NCI-H510A treated with DMSO at 0.1 percent for 48 hours (cell line): Measurements from ENCODE around the gene IRF9.
A peak's percentile ranks its signal among the peaks of the same experiment; 100 is the strongest.

Experiments
- DNase-seq: peaks from one replicate; lab custom pipeline; 2025; lab: John Stamatoyannopoulos, UW

Gene IRF9, protein sequence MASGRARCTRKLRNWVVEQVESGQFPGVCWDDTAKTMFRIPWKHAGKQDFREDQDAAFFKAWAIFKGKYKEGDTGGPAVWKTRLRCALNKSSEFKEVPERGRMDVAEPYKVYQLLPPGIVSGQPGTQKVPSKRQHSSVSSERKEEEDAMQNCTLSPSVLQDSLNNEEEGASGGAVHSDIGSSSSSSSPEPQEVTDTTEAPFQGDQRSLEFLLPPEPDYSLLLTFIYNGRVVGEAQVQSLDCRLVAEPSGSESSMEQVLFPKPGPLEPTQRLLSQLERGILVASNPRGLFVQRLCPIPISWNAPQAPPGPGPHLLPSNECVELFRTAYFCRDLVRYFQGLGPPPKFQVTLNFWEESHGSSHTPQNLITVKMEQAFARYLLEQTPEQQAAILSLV

DNA sequence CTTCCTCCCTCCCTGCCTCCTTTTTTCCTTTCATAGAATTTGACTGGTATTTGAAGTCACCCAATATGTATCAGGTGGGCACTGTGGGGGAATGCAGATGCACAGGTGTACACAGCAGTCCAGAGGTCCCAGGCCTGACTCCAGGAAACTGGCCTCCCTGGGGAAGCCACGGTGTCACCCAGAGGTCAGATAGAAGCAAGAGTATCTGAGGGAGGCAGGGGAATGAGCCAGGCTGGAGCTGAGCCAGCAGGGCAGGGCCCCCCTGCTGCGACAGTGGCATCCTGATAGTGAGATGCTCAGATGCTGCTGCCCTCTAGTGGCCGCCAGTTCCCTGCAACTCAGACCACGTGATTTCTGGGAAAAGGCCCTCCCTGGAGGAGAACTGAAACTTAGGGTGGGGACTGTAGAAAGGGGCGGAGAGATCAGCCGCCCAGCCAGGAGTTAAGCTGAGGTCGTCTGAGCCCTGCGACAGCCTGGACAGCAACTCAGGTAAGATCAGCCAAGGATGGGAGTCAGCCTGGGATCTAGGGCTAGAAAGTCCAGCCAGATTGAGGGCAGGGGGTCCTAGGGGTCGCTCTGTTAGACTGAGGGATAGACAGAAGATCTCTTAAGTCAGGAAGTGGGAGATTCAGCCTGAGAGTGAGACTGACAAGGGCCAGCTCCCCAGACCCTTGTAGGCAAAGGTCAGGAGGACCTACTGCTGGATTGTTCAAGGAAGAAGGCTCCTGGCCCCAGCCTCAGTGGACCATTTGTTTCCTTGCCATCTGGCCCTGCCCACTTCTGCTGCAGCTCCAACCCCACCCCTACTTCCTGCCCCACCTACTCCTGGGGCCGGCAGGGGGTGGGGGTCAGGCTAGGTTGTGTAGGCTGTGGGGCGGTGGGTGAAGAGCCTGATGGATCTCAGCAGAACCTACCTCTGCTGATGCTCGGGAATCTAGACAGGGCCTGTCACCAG is at the start of gene IRF9:
Gene IRF9 (plus strand): TSS at position 416 of the 955 bp plus-strand sequence. CDS start 880 bp downstream, outside the sequence.
- DNase-seq: peak; percentile 98

DNA sequence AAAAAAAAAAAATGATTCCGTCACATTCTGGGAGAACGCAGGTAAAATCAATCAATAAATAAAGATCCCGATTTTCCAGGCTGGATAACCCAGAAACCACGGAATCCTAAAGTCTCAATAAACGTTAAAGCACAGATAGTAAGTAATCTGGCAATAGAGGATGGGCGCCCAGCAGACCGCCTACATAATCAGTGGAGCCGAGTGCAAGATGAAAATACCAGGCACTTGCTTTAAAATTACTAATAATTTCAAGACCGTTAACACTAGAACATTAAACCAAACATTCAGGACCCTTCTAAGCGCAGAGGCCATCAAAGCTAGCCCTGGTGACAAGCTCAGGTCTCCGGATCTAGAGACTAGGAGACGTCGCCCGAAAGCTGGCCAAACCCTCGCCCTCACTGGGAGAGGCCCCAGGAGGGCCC is 47.7 kb upstream of the IRF9 start:
- DNase-seq: no peak

GRCh38 chr14:24113801-24114531 is 47.1 kb upstream of the IRF9 start:
- peak; percentile 96 for DNase-seq

- peak; percentile 98 for DNase-seq
Observed at GRCh38 chr14:24114532-24115421, 46.3 kb upstream of the IRF9 start, which contains the start of the genes DCAF11 and NRL. DCAF11 (plus strand) TSS chr14:24114777; CDS start chr14:24115595, 818 bp downstream. NRL (minus strand) TSS chr14:24114949; CDS start chr14:24082848, 32,101 bp downstream.

DNA sequence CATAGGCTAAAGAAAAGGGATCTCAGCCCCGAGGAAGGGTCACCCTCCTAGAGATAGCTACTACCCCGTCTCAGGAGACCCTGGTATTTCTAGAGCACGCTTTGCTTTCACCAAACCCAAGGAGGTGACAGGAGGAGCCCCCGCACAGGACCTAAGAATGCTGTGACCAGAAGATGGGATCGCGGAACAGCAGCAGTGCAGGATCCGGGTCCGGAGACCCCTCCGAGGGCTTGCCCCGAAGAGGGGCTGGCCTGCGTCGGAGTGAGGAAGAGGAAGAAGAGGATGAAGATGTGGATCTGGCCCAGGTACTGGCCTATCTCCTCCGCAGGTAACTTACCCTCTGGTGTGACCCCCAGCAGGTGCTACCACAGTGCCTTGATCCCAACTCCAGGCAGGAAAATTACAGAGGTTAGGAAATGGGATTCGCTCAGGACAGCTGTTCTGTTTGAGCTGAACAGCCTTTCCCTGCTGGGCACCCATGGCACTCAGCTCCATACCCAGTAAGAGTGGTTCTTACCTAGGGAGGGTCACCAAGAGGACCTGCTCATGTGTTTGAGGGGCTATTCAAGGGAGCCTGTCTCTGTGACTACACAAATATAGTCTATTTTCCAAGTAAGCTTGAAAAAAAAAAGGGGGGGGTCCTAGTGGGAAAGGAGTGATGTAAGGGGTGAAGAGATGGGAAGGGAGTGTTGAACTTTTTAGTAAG is 45.5 kb upstream of the IRF9 start:
- no peak for DNase-seq

GRCh38 chr14:24116128-24116814 is 44.8 kb upstream of the IRF9 start:
- DNase-seq: no peak

- no peak for DNase-seq
Observed at GRCh38 chr14:24117179-24117578, 43.9 kb upstream of the IRF9 start.

DNA sequence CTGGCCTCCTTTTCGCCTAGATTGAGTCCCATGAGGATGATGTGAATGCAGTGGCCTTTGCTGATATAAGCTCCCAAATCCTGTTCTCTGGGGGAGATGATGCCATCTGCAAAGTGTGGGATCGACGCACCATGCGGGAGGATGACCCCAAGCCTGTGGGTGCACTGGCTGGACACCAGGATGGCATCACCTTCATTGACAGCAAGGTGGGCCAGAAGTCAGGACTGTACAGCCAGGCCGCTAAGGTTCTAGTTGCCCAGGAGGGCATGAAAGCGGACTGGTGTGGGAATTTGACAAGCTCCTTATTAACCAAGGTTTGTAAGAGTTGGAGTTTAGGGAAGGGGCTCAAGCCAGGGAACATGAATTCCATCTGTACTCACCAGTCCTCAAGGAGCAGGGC is 41.4 kb upstream of the IRF9 start:
- DNase-seq: no peak

DNA sequence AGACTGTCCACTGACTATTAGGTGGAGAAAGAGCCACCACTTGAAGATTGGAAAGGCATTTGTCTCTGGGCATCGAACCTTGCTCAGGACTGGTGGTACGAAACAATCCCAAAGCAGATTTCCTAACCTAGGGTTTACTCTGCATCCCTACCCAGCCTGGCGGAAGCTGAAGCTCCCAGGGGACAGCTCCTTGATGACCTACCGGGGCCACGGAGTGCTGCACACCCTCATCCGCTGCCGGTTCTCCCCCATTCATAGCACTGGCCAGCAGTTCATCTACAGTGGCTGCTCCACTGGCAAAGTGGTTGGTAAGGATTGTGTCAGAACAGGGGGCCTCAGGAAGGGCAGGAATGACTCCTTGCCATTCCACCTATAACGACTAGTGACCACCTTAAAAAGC is 39.9 kb upstream of the IRF9 start:
- DNase-seq: no peak

DNA sequence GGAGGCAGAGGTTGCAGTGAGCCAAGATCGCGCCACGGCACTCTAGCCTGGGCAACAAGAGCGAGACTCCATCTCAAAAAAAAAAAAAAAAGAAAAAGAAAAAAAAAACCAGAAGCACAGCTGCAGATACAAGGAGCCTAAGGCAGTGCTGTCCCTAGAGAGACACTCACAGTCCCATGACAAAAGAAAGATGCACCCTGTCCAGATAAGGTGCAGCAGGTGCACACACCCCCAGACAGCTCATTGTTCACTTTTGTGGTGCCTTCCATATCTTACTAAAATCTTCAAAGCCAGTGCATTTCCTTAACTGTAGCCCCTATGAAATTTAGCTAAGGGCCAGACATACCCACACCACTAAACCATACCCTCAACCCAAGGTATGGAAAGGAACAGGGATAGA is 38.6 kb upstream of the IRF9 start:
- no peak for DNase-seq

- no peak for DNase-seq
Observed at GRCh38 chr14:24122898-24123297, 38.2 kb upstream of the IRF9 start.

DNA sequence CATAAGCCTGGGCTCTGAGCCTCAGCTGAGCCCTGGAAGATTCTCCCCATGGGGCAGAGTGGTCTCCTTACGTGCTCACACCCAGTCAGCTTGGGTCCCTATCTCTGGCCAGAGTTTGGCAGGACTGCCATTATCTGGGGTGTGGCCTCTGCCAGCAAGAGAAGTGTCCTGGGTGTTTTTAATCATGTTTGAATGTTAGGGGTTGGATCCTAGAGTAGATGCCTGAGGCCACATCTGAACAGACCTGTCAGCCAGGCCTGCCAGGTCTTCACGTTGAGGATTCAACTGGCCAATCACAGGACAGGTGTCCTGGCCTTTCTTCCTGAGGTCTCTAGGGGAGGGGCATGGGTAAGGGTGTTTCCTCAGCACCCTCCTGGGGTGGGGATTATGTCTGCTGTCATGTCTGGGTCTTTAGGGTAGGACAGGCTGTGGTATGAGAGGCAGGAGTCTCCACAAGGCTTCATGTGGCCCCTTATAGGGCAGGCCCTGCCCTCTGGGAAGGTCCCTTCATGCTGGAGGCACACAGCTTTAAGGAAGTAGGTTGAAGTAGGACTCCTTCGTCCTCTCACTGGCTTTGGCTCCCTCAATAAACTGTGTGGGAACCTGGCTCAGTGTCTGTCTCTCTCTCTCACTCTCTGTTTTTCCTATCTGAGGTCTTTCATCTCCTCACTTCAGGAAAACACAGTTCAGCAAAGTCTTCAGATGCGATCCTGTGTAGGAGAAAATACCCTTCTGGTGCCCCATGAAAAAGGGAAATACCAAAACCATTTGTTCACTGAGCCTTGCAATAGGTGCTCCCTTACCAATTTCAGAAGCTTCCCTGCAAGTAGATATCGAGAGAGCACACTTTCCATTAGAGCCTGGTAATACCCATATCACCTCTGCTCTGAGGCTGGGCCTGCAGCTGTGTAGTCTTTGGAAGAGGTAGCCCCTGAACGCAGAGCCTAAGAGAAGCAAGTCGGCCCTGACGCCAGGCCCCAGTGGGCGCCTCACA is 37.3 kb upstream of the IRF9 start:
- DNase-seq: no peak

DNA sequence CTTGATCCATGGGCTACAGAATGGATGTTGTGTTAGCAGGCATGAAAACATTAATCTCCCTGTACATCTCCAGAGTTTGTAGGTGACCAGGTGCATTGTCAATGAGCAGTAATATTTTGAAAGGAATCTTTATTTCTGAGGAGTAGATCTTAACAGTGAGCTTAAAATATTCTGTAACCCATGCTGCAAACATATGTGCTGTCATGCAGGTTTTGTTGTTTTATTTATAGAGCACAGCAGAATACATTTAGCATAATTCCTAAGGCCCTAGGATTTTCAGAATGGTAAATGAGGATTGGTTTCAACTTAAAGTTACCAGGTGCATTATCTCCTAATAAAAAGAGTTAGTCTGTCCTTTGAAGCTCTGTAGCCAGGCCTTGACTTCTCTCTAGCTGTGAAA is 34.1 kb upstream of the IRF9 start:
- DNase-seq: no peak

- DNase-seq: no peak
Observed at GRCh38 chr14:24127673-24128072, 33.4 kb upstream of the IRF9 start.

- no peak for DNase-seq
Observed at GRCh38 chr14:24129410-24129998, 31.6 kb upstream of the IRF9 start.

DNA sequence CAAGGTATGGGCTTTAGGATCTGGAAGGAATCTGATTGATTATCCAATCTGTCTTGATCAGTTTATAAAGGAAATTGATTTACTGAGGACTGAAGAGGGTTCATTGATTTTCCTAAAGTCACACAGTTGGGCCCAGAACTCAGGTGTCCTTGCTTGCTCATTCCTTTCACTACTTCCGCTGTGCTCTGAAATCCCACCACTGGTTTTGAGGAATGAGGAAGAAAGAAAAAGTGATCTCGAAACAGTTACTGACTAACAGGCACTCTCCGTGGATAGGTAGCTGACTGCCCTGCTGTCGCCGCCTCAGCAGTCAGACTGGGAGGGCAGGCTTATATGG is 30.7 kb upstream of the IRF9 start, which contains the start of gene FITM1:
Gene FITM1 (plus strand): TSS at position 280 of the 337 bp plus-strand sequence. CDS start 905 bp downstream, outside the sequence.
- DNase-seq: no peak

DNA sequence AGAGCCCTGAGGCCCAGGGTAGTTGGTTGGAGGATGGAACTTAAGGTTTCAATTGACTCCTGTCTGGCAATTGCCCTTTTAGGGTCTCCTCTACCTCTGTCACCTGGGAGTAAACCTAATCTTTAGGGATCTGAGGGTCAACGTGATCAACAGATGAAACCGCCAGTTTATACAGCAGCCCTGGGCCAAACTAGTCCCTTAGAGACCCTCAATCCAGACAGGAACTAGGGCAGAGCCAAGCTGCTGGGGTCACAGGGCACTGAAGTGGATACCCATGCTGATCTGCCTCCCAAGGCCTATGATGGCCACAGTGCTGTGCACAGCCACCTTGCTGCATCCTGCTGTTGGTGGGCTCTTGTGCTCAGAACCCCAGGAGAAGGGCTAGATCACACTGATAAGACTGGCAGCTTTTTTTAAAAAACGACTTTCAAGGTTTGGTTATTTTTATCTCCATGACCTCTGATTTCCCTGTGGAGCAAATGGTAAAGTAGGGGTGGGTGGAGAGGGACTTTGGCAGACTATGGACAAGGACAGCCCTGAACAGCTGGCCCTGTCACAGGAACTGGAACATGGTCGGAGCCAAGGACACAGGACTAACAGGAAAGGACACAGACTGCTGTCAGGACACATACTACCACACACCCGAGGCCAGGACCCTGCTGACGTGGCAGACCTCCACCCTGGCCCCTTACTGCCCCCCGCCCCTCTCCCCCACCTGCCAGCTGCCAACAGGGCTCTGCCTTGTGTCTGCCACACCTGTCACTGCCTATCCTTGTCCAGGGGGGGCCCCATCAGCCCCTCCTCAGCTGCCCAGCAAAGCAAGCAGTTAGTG is 30.1 kb upstream of the IRF9 start:
- DNase-seq: no peak
